ENCODE measurements around the gene RPS26.

DNA sequence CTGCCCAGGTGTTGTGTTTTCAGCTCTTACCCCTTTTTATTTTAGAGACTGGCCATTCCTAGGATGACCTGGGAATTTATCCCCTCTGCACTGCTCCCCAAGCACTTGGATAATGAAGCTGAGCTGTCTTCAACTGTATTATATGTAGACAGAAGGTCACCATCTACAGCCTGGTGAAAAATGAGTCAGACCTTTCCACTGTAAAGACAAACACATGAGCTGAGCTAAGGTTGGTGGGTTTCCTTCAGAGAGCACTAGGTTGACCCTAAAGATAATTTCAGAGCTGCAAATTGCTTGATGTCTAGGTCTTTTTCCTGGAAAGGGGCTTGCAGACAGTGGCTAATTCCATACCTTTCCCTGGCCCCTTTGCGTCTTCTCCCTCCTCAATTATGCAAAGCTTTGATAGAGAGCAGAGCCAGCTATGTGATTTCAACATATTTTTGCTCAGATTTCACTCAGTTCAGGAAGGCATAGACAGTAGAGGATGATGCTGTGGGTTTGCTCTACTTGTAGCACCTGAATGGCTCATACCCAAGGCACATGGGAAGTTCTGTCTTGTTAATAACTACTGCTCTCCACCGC is 30.1 kb upstream of the RPS26 start:
- no peak for TF ChIP-seq CTCF (IDR thresholded peaks at IDR 0.05; ENCODE audit: extremely low read depth in 1 of 2, insufficient read depth in 1 of 2, low read depth in 1 of 2, low read length in 2 of 2)
- TF ChIP-seq POLR2AphosphoS5 (IDR thresholded peaks at IDR 0.05; ENCODE audit: insufficient read depth, low read depth, low read length): no peak
- TF ChIP-seq MAX (IDR thresholded peaks at IDR 0.05; ENCODE audit: insufficient read depth, insufficient read length): no peak

Measured in endothelial cell of umbilical vein (primary cell).